Panc1 (cell line): Measurements from ENCODE around the gene KAT8. TPM values are rescaled to one million over a fixed set of nuclear protein-coding genes. Genes with fewer than 3 reads are reported as not detected.

Experiments used
- ATAC-seq: fragments of 200-7000 bp; cut with Tn5 transposase; 2 replicates; pipeline ENCODE4 v1.9.1; 2020; ENCODE audit warnings: mild to moderate bottlenecking, moderate library complexity
- BruUV-seq: library from RNA; stranded (reverse); fragments of 400-500 nt; replicated peaks from 2 replicates; lab custom pipeline; 2021; lab: Mats Ljungman, UMichigan
- CTCF ChIA-PET: fragments of 300-600 bp; sonication (Branson Sonifier 250); formaldehyde crosslinking; loops from one replicate; lab custom pipeline; 2022; ENCODE audit warnings: antibody characterized with exemption; lab: Charles Lee
- POLR2A ChIA-PET: fragments of 300-600 bp; sonication (Branson Sonifier 250); formaldehyde crosslinking; loops from one replicate; lab custom pipeline; 2022; ENCODE audit warnings: antibody characterized with exemption; lab: Charles Lee
- DNase-seq: peaks from one replicate; pipeline ENCODE4 v3.0.0-alpha.2; 2010; ENCODE audit warnings: low read depth, low spot score
- H3K27ac ChIP-seq: 2 replicates; pipeline ENCODE4 v1.5.1; 2011; ENCODE audit warnings: mild to moderate bottlenecking, low read length, inconsistent platforms
- H3K27me3 ChIP-seq: fragments of 200-500 bp; sonication (Bioruptor generic); 2 replicates; pipeline ENCODE4 v1.6.0; 2014; ENCODE audit warnings: low read length, inconsistent platforms; ENCODE audit not compliant: control insufficient read depth, insufficient read depth
- H3K36me3 ChIP-seq: fragments of 200-500 bp; sonication (Bioruptor generic); 2 replicates; pipeline ENCODE4 v1.5.1; 2014; ENCODE audit warnings: inconsistent platforms, mild to moderate bottlenecking, low read length, moderate library complexity; ENCODE audit not compliant: control insufficient read depth, insufficient read depth
- H3K4me1 ChIP-seq: 2 replicates; pipeline ENCODE4 v1.5.1; 2011; ENCODE audit warnings: inconsistent platforms, mild to moderate bottlenecking, low read length, moderate library complexity; ENCODE audit not compliant: control insufficient read depth, insufficient read depth
- H3K4me3 ChIP-seq, 2 experiments: 2 replicates each; pipeline ENCODE4 v1.5.1; 2011 to 2012; ENCODE audit warnings: low read depth in 2 of 2, low read length in 2 of 2, mild to moderate bottlenecking in 2 of 2, inconsistent platforms in 1 of 2, moderate library complexity in 1 of 2
- H3K9me3 ChIP-seq: fragments of 200-500 bp; sonication (Bioruptor generic); 2 replicates; pipeline ENCODE4 v1.5.1; 2014; ENCODE audit warnings: low read depth, mild to moderate bottlenecking, inconsistent platforms, low read length, moderate library complexity; ENCODE audit not compliant: control insufficient read depth, insufficient read depth
- POLR2AphosphoS5 ChIP-seq: IDR thresholded peaks from 2 replicates; pipeline ENCODE4 v1.6.1; 2012; ENCODE audit warnings: mild to moderate bottlenecking, low read depth, low read length, moderate library complexity
- SIN3A ChIP-seq: IDR thresholded peaks from 2 replicates; pipeline ENCODE4 v1.6.1; 2012; ENCODE audit warnings: low read depth, mild to moderate bottlenecking, low read length, moderate library complexity, borderline replicate concordance; ENCODE audit not compliant: insufficient read depth
- TCF7L2 ChIP-seq: IDR thresholded peaks from 2 replicates; pipeline ENCODE4 v1.6.1; 2011; ENCODE audit warnings: mild to moderate bottlenecking, low read depth, low read length, inconsistent platforms
- in situ Hi-C: cut with HindIII; loops from 2 replicates; pipeline ENCODE4 v1.10.0; 2016; ENCODE audit warnings: low sequenced_read_pairs, low pct_unique_long_range_greater_than_20kb
- intact Hi-C: fragments of 100-400 bp; cut with micrococcal nuclease; formaldehyde crosslinking; loops from one replicate; pipeline ENCODE4 v1.10.0; 2022; ENCODE audit not compliant: unreplicated experiment
- total RNA-seq: library from RNA; stranded (reverse); gene quantifications from one replicate; pipeline ENCODE4 v1.2.1, GENCODE V29; 2021; ENCODE audit not compliant: unreplicated experiment
- TF ChIP-seq, protein P1 (sequence below): fragments of 450-650 bp; IDR thresholded peaks from 2 replicates; pipeline ENCODE4 v1.5.1; 2017; ENCODE audit warnings: mild to moderate bottlenecking
- TF ChIP-seq, protein P2 (sequence below), 2 experiments: IDR thresholded peaks; 2 replicates each; pipeline ENCODE4 v1.6.1; 2011 to 2012; ENCODE audit warnings: low read depth in 2 of 2, control low read depth in 1 of 2, low read length in 1 of 2, mild to moderate bottlenecking in 1 of 2, moderate library complexity in 1 of 2; ENCODE audit not compliant: insufficient read depth in 1 of 2

Gene KAT8
- total RNA-seq, 1 experiment from 2014 or later = 48.3 TPM

DNA sequence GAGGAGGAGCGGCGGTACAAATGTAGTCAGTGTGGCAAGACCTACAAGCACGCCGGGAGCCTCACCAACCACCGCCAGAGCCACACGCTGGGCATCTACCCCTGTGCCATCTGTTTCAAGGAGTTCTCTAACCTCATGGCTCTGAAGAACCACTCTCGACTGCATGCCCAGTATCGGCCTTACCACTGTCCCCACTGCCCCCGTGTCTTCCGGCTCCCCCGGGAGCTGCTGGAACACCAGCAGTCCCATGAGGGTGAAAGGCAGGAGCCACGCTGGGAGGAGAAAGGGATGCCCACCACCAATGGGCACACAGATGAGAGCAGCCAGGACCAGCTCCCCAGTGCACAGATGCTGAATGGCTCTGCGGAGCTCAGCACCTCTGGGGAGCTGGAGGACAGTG, 40.4 kb upstream of the KAT8 start:
- Histone ChIP-seq H3K27ac (no peak overlapping the region), H3K36me3 (peaks cover 10% of the 10 kb centered on the region), H3K27me3 (no peaks in the 10 kb centered on the region), H3K4me1 (peaks cover 5% of the 10 kb centered on the region; the same call in 1 of the 2 replicates), H3K9me3 (no peaks in the 10 kb centered on the region), H3K4me3 (no peak overlapping the region)
- no peak for ATAC-seq
- ChIA-PET POLR2A (no interaction called here), CTCF (no interaction called here)
- TF ChIP-seq POLR2AphosphoS5 (no peak), TCF7L2 (no peak), SIN3A (no peak)
- TF ChIP-seq, protein P1, sequence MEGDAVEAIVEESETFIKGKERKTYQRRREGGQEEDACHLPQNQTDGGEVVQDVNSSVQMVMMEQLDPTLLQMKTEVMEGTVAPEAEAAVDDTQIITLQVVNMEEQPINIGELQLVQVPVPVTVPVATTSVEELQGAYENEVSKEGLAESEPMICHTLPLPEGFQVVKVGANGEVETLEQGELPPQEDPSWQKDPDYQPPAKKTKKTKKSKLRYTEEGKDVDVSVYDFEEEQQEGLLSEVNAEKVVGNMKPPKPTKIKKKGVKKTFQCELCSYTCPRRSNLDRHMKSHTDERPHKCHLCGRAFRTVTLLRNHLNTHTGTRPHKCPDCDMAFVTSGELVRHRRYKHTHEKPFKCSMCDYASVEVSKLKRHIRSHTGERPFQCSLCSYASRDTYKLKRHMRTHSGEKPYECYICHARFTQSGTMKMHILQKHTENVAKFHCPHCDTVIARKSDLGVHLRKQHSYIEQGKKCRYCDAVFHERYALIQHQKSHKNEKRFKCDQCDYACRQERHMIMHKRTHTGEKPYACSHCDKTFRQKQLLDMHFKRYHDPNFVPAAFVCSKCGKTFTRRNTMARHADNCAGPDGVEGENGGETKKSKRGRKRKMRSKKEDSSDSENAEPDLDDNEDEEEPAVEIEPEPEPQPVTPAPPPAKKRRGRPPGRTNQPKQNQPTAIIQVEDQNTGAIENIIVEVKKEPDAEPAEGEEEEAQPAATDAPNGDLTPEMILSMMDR = no peak
- TF ChIP-seq, protein P2, sequence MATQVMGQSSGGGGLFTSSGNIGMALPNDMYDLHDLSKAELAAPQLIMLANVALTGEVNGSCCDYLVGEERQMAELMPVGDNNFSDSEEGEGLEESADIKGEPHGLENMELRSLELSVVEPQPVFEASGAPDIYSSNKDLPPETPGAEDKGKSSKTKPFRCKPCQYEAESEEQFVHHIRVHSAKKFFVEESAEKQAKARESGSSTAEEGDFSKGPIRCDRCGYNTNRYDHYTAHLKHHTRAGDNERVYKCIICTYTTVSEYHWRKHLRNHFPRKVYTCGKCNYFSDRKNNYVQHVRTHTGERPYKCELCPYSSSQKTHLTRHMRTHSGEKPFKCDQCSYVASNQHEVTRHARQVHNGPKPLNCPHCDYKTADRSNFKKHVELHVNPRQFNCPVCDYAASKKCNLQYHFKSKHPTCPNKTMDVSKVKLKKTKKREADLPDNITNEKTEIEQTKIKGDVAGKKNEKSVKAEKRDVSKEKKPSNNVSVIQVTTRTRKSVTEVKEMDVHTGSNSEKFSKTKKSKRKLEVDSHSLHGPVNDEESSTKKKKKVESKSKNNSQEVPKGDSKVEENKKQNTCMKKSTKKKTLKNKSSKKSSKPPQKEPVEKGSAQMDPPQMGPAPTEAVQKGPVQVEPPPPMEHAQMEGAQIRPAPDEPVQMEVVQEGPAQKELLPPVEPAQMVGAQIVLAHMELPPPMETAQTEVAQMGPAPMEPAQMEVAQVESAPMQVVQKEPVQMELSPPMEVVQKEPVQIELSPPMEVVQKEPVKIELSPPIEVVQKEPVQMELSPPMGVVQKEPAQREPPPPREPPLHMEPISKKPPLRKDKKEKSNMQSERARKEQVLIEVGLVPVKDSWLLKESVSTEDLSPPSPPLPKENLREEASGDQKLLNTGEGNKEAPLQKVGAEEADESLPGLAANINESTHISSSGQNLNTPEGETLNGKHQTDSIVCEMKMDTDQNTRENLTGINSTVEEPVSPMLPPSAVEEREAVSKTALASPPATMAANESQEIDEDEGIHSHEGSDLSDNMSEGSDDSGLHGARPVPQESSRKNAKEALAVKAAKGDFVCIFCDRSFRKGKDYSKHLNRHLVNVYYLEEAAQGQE (IDR thresholded peaks at IDR 0.05; ENCODE audit: insufficient read depth in 1 of 2, low read depth in 2 of 2, low read length in 1 of 2) = no peak
- intact Hi-C loops = no loop called here
- no TSS peak for BruUV-seq
- in situ Hi-C loops = no loop called here
- no peak for DNase-seq

DNA sequence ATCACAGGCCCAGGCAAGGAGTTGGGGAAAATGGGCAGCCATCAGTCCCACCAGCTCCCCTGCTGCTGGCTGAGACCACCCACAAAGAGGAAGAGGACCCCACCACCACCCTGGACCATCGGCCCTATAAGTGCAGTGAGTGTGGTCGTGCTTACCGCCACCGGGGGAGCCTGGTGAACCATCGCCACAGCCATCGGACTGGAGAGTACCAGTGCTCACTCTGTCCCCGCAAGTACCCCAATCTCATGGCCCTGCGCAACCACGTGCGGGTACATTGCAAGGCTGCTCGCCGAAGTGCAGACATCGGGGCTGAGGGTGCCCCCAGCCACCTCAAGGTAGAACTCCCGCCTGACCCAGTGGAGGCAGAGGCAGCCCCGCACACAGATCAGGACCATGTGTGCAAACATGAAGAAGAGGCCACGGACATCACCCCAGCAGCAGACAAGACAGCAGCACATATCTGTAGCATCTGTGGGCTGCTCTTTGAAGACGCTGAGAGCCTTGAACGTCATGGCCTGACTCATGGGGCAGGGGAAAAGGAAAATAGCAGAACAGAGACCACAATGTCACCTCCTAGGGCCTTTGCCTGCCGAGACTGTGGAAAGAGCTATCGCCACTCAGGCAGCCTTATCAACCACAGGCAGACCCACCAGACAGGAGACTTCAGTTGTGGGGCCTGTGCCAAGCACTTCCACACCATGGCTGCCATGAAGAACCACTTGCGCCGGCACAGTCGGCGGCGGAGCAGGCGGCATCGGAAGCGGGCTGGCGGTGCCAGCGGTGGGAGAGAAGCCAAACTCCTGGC, 39.7 kb upstream of the KAT8 start:
- BruUV-seq = no TSS peak
- DNase-seq (no peak), ATAC-seq (no peak)
- peaks cover 8% of the 10 kb centered on the region for H3K36me3 ChIP-seq
- TF ChIP-seq TCF7L2 (no peak), SIN3A (no peak), POLR2AphosphoS5 (no peak)
- TF ChIP-seq, protein P1 = no peak
- TF ChIP-seq, protein P2 (IDR thresholded peaks at IDR 0.05; ENCODE audit: insufficient read depth in 1 of 2, low read depth in 2 of 2, low read length in 1 of 2) = no peak
- no peak overlapping the region for H3K27ac ChIP-seq
- 0 out of 2 replicates have a peak, but pooled peaks cover 4% of the 10 kb centered on the region for H3K4me1 ChIP-seq
- no peaks in the 10 kb centered on the region for H3K27me3 ChIP-seq
- ChIA-PET CTCF (no interaction called here), POLR2A (no interaction called here)
- in situ Hi-C loops (no loop called here), intact Hi-C loops (no loop called here)
- H3K9me3 ChIP-seq = no peaks in the 10 kb centered on the region
- H3K4me3 ChIP-seq = no peak overlapping the region
